Measurements from ENCODE around the gene IGF2R.
"Not testable (repeated sequence)": the region's sequence is repeated elsewhere in the genome, so short reads cannot be mapped to it uniquely, and the experiment has no call there.

The IGF2R gene

DNA sequence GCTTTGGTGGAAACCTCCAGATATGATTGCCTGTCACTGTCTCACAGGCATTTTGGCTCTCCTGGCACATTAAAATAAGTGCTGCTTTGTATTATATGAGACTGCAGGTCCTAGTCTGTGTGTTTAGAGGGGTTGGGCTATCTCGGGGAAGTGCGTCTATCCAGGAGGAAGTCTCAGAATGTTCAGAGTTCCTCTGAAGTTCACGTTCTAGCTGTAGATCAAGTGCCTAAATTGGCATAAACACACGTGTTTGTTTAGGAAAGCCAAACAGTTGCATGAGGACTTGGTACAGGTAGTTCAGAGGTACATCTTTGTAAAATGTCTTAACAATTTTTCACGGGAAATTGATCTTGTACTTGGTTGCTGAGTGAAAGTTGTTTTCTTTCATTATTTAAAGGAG lies 116.3 kb downstream of the IGF2R start:
- no peak for DNase-seq

DNA sequence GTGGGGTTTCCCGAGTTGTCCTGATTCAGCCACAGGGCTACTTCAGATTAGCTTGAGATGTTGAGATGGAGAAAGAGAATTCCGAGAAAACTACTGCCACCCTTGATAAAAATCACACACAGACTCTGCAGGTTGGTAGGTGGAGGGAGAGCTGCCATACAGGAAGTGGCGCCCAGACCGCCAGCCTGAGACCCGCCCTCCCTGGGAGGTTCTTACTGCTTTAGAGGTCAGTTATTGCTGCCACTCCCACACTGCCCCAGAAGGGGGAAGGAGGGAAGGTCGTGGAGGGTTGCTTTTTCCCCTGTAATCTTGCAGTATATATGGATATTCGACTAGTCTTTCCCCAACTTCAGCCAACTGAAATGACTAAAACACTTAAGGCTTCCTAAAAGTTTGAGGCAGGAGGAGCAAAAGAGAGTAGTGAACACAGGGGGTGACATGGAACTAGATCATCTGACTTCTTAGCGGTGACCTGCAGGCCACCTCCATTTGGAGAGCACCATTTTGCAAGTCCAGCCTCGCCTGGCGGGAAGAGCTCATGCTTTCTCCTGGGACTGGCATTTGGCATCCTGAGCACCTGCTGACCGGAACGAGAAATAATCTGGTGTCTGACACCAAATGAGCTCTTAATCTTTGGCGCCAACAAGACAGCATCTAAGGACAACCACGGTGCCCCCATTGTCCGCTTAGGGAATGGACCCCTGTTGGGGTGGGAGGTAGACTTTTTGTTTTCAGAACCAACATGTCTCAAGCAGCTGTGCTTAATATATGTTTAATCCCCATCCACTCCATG lies 117.0 kb downstream of the IGF2R start:
- no peak for DNase-seq

DNA sequence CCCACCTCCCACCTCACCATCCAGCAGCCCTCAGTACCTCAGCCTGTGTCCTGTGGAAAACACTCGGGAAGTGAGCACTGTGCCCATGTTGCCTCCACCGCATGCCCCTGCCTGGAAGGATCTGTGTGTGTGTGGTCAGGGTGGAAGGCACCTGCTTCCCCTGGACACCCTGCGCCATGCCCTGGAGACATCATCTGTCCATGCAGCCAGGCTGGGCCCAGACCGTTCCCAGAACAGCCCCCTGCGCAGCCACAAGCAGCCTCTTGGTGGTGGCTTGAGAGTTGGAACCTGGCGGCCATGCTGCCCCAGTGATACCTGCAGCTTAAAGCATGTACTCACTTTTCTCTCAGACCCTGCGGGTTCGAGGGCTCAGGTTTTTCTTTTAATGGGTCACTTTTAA lies 117.9 kb downstream of the IGF2R start:
- DNase-seq: no peak

DNA sequence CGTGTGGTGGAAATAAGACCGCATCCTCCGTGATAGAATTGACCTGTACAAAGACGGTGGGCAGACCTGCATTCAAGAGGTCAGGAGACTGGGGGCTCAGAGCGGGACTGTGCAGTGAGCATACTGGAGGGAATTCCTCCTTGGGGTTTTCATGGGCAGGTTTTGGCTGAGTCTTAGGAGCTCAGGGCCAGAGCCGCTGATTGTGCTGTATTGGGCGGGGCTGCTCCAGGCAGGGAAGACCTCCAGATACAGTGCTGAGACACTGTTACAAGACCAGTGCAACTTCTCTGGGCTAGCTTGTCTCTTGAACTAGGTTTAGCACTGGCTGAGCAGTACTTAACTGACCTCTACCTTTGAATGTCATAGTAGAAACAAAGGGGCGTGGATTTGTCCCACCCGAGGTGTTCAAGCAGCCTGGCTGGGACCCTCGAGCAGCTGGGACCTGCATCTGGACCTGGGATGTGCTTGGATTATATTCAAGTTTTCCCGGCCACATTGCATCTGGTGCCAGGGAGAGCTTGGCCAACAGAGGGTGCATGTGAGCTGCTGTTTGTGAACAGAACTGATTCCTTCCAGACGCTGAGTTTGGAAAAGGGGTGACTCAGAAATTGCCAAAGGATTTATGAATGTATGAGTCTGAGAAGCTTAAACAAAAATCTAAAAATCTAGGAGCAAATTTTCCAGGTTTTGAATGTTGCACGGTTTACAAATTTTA lies 119.3 kb downstream of the IGF2R start:
- DNase-seq: no peak

DNA sequence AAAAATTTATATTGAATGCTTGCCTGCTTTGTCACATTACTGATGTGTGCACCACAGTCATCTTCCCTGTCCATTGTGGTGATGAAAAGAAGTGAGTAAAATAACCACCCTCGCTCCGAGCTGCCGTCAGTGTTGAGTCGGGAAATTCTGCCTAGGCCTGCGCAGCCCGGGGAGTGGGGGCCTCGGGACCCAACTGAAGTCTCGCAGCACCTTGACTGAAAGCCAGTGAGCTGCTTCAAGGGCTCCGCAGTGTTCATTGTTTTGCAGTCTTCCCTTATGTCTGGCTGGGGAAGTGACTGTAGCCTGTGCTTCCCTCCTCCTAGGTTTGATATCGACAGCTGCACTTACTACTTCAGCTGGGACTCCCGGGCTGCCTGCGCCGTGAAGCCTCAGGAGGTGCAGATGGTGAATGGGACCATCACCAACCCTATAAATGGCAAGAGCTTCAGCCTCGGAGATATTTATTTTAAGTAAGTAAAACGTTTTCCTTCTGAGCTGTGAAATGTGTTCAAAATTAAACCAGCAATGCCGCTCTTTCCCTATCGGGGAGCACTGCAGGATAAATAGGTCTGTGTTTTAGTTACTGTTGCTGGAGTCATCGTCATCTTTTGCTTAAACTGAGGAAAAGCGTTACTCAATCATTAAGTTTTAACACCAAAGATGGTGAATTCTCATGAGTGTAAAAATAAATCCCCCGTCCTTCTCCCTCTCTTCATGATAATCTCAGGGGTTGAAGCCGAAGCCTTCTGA lies 120.1 kb downstream of the IGF2R start:
- no peak for DNase-seq

DNA sequence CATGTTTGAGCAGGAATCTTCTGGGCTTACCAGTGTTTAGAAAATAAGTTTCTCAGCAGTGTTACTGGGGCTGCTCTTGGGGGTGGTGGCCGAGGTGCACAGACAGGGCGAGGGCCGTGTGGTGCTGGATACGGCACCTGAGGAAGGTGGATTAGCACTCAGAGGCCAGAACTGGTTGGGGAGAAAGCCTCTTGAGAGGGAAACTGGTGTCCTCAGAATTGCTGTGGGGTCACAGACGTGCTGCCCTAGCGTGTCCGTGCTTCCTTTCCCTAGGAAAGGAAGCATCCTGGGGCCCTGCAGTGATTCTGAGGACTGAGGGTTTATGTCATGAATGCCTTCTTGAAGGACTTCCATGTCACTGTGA lies 120.6 kb downstream of the IGF2R start:
- no peak for DNase-seq

DNA sequence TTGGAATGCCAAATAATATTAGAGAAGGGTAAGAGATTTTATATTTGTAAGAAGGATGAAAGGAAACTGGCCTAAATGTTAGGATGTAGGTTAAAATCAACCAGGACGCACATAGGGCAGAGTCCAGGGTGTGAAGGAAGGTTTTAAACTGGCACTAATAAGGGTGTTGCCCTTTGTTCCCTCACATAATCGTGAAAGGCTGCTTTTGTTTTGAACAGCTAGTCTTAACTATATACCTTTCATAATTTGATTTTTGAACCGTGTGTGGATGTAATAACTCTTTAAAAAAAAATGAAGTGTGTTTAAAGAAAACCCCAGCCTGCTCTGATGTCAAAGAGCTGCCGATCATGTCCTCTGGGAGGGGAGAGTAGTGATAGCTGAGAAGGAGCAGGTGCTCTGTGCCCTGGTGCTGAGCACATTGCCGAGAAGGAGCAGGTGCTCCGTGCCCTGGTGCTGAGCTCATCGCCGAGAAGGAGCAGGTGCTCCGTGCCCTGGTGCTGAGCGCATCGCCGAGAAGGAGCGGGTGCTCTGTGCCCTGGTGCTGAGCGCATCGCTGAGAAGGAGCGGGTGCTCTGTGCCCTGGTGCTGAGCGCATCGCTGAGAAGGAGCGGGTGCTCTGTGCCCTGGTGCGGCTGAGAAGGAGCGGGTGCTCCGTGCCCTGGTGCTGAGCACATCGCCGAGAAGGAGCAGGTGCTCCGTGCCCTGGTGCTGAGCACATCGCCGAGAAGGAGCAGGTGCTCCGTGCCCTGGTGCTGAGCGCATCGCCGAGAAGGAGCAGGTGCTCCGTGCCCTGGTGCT lies 121.8 kb downstream of the IGF2R start:
- not testable (repeated sequence) for DNase-seq

DNA sequence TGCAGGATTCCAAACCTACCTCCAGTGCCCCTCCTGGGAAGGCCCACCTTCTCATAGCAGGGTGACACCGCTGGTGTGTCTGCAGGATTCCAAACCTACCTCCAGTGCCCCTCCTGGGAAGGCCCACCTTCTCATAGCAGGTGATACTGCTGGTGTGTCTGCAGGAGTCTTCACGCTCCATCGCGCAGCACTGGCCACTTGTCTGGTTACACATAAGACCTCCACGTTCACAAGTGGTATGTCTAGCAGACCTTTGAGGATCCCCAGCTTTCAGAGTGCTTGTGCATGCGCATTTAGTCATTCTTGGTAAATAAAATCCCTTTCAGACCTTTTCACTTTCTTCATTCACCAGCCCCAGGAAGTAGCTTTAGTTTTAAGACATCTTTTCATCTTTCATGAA lies 123.3 kb downstream of the IGF2R start:
- DNase-seq: not testable (repeated sequence)

DNA sequence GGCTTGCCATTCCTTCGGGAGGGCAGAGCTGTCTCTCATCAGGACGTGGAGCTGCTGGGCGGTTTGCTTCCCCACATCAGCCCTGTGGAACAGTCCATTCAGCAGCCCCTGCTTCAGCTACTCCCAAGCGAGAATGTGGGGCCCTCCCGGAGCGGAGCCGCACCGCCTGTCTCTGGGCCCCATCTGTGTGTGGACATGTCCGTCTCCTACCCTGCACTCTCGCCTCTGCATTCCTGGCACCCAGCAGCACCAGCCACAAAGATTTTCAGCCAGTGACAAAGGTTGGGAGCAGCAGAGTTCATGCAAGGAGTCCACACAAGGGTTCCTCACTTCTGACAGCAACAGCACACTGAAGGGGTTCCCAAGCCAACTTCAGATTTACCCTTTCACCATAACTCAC lies 123.7 kb downstream of the IGF2R start:
- no peak for DNase-seq

DNA sequence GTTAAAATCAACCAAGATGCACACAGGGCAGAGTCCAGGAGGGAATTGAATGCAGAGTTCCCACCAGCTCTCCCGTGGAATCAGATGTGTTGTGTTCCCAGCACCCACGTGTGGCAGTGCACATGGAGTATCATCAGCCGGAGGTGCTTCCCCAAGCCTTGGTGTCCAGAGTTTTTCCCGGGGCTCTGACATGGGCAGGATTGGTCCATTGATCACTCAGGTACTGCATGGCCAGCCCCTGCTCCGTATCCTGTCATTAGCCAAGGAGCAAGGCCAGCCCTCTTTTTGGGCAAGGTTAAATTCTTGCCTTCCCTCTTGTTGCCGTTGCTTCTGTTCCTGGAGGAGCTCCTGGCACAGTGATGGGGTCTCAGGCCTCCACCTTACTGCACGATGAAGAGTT lies 124.2 kb downstream of the IGF2R start:
- no peak for DNase-seq

DNA sequence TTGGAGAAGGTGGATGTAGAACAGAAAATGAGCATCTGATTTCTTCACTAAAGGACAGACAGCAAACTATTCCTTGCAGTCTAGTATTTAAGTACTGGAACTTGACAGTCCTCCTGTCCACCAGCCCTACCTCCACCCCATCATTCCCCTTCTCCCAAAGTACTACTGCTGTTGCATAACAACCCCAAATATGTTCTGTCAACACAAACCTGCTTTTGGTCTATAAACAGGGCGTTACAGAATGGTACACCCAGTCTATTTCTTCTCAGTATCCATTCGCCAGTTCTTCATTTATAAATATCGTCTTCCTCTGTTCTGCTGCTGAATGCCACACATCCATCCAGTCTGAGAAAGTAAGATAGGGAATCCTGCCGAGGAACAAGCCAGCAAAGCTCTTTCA lies 125.1 kb downstream of the IGF2R start:
- no peak for DNase-seq

DNA sequence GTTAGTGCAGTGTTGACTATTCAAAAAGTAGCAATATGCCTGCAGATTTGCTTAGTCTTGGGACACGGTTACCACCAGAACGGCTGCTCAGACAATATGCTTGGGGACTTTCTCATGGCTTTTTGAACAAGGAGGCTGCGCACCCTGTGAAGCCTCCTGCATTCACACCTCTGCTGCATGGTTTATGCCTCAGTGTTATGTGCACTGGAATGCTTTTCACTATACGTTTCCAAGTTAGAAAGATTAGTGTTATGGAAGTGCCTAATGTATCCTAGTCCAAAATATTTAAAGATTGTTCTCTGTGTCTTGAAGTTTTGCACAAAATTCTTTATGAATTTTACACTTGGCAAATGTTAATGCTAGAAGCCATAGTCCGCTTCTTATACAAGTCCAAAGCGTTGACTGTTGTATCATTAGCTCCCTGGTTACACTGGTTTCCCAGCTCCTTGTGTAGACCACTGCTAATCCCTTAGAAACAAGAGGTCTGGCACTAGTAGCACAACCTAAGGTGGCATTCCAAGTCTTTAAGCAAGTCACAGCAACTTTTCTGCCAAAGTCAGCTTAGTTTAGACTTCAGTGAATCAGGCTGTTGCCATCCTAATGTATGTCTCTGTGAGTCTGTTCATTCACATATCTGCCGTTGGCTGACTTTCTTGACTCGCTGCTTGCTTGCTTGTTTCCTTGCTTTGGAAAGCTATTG lies 126.4 kb downstream of the IGF2R start:
- no peak for DNase-seq

DNA sequence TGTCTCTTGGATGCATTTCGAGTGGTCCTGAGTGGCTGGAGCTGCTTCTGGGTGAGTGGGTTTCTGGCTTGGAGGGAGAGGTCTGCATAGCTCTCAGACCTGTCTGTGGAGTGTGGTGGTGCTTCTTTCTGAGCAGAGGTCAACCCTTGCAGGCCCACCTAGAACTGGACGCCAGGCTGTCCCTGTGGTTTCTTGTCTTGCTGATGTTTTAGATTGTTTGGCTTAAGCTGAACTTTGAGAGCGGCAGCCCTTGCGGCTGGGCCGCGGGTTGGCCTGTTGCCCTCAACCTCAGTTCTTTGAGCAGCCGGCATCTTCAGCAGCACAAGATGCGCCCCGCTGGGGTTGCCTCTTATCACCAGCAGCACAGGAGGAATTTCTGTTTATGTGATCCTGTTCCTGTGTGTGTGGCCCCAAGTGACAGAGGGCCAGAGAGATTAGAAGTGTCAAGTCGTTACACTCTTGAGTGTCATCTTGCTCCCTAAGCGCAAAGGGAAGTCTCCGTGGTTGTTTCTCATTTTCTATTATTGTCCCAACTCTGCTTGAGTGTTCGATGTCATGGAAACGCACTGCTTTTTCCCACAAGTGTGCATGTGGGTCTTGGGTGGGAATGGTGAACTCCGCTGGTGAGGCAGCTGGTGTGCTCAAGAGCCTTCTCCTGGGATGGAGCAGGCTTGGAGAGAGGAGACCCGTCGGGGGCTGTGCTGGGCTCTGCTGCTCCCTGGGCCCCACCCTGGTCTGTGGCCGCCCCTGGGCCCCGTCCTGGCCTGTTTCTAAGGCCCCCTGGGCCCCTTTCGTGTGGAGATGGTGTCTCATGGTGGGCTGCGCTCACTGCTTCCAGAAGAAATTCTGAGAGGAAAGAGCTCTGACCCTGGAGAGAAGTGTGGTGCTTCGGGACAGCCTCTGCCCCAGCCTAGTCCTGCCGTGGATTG lies 132.7 kb downstream of the IGF2R start:
- no peak for DNase-seq

DNA sequence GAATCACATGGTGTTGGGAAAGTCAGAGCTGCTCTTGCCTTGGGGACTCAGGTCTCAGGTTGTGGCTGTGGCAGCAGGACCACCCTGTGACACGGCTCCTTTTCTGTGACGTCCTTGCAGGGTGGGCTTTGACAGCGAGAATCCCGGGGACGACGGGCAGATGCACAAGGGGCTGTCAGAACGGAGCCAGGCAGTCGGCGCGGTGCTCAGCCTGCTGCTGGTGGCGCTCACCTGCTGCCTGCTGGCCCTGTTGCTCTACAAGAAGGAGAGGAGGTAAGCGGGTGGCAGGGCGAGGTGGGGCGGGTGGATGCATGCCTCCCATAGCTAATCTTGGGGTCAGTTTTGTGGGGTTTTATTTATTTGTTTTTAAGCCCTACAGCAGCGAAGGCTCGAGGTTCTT lies 133.5 kb downstream of the IGF2R start:
- DNase-seq: no peak

DNA sequence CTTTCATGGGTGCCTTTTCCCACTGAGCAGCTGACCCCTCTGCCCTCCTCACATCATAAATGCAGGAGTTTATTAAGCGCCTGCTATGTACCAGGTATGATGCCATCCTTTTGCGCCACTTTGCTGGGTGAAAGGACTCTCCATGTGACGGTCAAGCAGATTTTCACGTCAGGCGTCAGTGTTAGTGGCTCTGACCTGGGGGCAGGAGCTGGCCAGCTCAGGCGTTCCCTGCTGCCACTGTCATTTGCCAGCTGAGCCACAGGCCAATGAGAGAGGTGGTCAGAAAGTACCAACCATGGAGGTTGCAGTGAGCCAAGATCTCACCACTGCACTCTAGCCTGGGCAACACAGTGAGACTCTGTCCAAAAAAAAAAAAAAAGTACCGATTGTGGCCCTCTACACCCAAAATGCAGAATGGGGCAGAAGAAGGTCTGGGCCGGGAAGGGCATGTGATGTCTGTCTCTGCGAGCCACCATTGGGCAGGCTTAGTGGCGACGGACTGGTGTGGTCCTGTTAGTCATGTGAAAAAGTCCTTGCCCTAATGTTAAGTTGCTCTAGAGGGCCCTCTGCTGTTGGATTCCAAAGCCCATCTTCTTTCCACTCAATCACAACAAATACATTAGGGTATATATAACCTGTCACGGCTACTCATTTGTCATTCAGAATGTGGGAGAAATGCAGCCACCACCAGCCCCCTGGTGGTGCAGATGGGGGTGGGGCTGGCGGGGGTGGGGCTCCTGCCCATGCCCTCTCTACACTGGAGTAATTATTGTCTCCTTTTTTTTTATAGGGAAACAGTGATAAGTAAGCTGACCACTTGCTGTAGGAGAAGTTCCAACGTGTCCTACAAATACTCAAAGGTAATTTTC lies 134.3 kb downstream of the IGF2R start:
- DNase-seq: no peak

DNA sequence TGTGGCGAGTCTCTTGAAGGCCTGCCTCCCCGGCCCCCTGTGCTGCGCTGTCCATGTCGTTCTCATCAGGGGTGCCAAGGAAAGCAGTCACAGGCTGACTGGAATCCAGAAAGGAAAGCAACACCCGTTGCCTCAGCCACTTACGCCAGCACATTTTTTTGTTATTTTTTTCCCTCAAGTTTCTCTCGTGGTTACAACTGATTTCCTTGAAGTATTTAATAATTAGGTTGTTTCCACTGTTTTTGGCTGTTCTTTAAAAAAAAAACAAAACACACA lies 134.9 kb downstream of the IGF2R start:
- DNase-seq: no peak

DNA sequence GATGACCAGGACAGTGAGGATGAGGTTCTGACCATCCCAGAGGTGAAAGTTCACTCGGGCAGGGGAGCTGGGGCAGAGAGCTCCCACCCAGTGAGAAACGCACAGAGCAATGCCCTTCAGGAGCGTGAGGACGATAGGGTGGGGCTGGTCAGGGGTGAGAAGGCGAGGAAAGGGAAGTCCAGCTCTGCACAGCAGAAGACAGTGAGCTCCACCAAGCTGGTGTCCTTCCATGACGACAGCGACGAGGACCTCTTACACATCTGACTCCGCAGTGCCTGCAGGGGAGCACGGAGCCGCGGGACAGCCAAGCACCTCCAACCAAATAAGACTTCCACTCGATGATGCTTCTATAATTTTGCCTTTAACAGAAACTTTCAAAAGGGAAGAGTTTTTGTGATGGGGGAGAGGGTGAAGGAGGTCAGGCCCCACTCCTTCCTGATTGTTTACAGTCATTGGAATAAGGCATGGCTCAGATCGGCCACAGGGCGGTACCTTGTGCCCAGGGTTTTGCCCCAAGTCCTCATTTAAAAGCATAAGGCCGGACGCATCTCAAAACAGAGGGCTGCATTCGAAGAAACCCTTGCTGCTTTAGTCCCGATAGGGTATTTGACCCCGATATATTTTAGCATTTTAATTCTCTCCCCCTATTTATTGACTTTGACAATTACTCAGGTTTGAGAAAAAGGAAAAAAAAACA lies 136.1 kb downstream of the IGF2R start:
- DNase-seq: no peak

DNA sequence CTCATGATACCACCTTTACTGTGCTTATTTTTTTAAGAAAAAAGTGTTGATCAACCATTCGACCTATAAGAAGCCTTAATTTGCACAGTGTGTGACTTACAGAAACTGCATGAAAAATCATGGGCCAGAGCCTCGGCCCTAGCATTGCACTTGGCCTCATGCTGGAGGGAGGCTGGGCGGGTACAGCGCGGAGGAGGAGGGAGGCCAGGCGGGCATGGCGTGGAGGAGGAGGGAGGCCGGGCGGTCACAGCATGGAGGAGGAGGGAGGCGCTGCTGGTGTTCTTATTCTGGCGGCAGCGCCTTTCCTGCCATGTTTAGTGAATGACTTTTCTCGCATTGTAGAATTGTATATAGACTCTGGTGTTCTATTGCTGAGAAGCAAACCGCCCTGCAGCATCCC lies 137.1 kb downstream of the IGF2R start:
- DNase-seq: no peak

DNA sequence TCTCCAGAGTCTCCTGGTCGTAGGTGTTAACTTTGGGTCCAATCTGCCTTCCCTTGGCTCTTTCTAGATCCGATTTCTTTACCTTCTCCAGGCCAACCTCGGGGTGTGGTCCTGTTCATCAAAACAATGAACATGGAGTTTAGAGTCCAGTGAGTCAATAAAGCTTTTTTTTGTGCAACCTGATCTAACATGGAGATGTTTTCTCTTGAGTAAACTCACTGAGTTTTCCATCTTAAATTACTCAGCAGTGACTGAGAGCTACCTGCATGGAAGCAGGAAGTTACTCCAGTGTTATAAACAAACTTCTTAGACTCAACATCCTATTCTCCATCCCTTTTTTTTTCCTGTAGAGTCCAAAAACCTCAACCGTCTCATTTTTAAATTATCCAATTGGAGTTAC lies 137.8 kb downstream of the IGF2R start:
- no peak for DNase-seq

DNA sequence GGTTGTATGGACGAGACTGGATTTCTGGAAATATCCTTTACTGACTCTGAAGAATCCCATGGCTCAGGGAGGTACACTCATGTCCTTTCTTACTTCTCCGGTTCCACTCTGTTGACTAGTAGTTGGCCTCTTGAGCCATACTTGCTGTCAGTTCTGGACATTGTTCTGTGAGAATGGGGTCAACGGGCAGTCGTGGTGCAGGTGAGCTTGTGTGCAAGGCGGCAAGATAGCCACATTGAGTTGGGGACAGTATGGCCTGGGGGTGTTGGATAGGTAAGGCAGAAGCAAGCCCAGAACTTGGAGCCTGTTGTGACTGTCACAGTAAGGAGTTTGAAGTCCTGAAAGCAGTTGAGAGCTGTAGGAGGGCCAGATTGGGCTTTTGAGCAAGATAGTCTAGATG lies 139.2 kb downstream of the IGF2R start:
- no peak for DNase-seq
